ENCODE data around the gene LRRC3C. TPM values are rescaled to one million over a fixed set of nuclear protein-coding genes. Genes with fewer than 3 reads are reported as not detected.
A peak's percentile ranks its signal among the peaks of the same experiment; 100 is the strongest.

The LRRC3C gene
- total RNA-seq, 1 donor from 2014 or later, result not detected

DNA sequence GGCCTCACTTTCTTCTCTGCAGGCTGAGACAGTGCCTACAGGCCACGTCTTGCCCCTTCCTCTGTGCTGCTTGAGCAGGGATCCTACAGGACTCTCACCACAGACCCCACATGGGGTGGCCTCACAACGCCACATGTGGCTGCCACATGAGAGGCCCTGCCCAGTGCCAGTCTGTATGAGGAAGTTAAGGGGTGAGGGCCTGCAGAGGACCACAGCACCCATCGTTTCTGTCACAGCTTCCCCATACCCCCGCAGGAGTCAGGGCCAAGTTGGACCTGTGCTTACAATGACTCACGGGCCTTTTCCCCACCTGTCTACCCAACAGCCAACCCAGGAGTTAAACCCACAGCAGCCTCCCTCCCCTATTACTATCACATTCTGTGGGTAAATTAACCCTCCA lies 6.2 kb upstream of the LRRC3C start:
- peaks cover 24% of the 10 kb centered on the region for H3K4me1 Mint-ChIP-seq (ENCODE audit: low read depth)
- no peaks in the 10 kb centered on the region for H3K27me3 Mint-ChIP-seq
- no peak overlapping the region for H3K4me3 Mint-ChIP-seq (ENCODE audit: low read depth)
- peak overlapping the region; percentile 56 for H3K27ac Mint-ChIP-seq
- no peak for DNase-seq (ENCODE audit: low spot score, unreplicated experiment)
- TF ChIP-seq, protein P1, sequence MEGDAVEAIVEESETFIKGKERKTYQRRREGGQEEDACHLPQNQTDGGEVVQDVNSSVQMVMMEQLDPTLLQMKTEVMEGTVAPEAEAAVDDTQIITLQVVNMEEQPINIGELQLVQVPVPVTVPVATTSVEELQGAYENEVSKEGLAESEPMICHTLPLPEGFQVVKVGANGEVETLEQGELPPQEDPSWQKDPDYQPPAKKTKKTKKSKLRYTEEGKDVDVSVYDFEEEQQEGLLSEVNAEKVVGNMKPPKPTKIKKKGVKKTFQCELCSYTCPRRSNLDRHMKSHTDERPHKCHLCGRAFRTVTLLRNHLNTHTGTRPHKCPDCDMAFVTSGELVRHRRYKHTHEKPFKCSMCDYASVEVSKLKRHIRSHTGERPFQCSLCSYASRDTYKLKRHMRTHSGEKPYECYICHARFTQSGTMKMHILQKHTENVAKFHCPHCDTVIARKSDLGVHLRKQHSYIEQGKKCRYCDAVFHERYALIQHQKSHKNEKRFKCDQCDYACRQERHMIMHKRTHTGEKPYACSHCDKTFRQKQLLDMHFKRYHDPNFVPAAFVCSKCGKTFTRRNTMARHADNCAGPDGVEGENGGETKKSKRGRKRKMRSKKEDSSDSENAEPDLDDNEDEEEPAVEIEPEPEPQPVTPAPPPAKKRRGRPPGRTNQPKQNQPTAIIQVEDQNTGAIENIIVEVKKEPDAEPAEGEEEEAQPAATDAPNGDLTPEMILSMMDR (IDR thresholded peaks at IDR 0.05; ENCODE audit: unreplicated experiment), result no peak
- H3K9me3 Mint-ChIP-seq (ENCODE audit: low read depth), result peaks cover 3% of the 10 kb centered on the region
- peaks cover 13% of the 10 kb centered on the region for H3K36me3 Mint-ChIP-seq (ENCODE audit: insufficient read depth)

DNA sequence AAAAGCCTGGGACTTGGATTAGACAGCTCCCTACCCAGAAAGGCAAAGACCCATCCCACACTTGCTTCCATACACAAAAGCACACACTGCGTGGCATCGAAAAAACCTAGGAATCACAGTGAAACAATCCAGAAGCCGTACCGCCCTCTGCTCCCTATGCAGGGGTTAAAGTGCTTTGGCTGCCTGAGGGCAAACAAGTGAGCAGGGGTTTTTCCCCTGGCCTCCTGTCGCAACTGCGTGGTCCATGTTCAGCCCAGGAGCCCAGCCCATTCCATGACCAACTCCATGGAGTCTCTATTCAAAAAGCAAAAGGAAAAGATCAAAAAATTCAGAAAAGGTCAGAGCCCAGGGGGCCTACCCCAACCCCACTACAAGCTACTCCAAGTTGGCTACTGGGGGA lies 5.5 kb upstream of the LRRC3C start:
- no peaks in the 10 kb centered on the region for H3K27me3 Mint-ChIP-seq
- H3K27ac Mint-ChIP-seq, result no peak overlapping the region
- peaks cover under 1% of the 10 kb centered on the region for H3K9me3 Mint-ChIP-seq (ENCODE audit: low read depth)
- no peak overlapping the region for H3K4me3 Mint-ChIP-seq (ENCODE audit: low read depth)
- TF ChIP-seq, protein P1 (IDR thresholded peaks at IDR 0.05; ENCODE audit: unreplicated experiment), result no peak
- DNase-seq (ENCODE audit: low spot score, unreplicated experiment), result no peak
- H3K4me1 Mint-ChIP-seq (ENCODE audit: low read depth), result peaks cover 27% of the 10 kb centered on the region
- H3K36me3 Mint-ChIP-seq (ENCODE audit: insufficient read depth), result peaks cover 10% of the 10 kb centered on the region

DNA sequence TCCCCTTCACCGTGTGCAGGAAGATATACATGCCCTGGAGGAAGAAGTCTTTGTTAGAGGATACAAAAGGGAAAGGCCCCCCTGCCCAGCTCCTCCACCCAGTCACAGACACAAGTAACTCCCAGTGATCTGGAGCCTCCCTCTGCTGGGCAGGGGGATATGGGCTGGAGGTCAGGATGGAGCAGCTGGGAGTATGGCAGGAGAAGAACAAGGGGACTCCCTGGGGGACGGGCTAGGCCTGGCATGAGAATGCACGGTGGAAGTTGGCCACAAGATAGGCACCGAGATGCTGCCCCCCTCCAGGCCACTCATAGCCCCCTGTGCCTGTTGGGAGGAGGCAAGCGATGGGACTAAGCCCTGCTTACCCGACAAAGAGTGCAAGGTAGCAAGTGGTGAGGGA lies 4.3 kb upstream of the LRRC3C start:
- H3K4me3 Mint-ChIP-seq (ENCODE audit: low read depth), result no peak overlapping the region
- H3K27ac Mint-ChIP-seq, result no peak overlapping the region
- no peak for DNase-seq (ENCODE audit: low spot score, unreplicated experiment)

DNA sequence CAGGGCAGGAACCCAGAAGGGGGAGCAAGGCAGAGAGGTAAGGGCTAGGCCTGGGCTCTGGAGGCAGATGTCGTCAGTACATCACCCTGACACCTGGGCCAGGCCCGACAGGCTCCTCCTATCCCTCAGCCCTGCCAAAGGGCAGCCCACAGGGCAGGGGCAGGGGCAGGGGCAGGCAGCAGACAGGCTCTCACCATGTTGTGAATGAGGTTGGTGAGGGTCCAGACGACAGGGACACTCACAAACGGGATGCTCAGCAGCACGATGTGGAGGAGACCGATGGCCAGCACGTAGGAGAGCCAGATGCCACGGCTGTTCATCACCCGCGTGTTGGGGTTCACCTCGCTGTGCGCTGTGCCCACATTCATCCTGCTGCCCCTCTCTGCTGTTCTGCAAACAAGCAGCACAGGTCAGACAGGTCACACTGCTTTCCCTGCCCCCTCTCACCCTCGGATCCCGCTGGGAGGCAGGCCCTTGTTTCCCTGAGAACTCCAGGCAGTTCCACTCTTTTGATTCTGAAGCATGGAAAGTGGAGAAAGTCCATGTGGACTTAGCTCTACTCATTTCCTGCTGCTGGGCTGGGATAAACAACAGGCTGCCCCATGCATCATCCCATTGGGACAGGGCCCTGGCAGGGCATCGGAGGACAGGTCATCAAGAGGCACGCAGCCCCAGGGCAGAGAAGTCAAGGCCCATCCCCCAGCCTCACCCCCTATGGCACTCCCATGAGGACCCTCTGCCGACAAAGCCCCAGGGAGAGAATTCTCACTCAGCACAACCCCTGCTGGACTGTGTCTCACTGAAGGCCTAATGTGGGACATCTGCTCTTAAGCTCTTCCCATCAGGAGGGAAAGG lies 3.5 kb upstream of the LRRC3C start:
- peak overlapping the region; percentile 82 for H3K27ac Mint-ChIP-seq

More for the DNA sequence above, 4.3 kb upstream of the LRRC3C start:
- H3K36me3 Mint-ChIP-seq (ENCODE audit: insufficient read depth), result peaks cover 7% of the 10 kb centered on the region
- TF ChIP-seq, protein P1 (IDR thresholded peaks at IDR 0.05; ENCODE audit: unreplicated experiment), result no peak
- no peaks in the 10 kb centered on the region for H3K9me3 Mint-ChIP-seq (ENCODE audit: low read depth)
- no peaks in the 10 kb centered on the region for H3K27me3 Mint-ChIP-seq
- peaks cover 34% of the 10 kb centered on the region for H3K4me1 Mint-ChIP-seq (ENCODE audit: low read depth)

DNA sequence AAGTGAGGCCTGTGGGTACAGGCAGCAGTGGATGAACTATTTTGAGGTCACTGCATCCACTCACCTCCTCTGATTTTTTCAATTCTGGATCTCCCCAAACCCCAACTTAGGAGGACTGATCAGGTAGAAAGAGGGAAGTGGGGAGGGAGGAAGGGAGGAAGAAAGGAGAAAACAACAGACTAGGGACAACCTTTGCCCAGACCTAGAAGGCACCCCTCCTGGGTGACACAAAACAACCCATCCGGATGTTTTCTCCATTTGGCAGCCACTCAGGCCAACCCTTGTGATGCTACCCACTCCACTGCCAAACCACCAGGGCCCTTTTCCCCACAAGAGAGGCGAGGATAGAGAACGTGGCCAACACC lies 2.9 kb upstream of the LRRC3C start:
- Mint-ChIP-seq H3K9me3 (ENCODE audit: low read depth) (no peaks in the 10 kb centered on the region), H3K4me1 (ENCODE audit: low read depth) (peaks cover 38% of the 10 kb centered on the region), H3K27me3 (no peaks in the 10 kb centered on the region), H3K4me3 (ENCODE audit: low read depth) (peak overlapping the region; percentile 43), H3K36me3 (ENCODE audit: insufficient read depth) (peaks cover 4% of the 10 kb centered on the region), H3K27ac (peak overlapping the region; percentile 82)
- DNase-seq (ENCODE audit: low spot score, unreplicated experiment), result no peak
- TF ChIP-seq, protein P1 (IDR thresholded peaks at IDR 0.05; ENCODE audit: unreplicated experiment), result no peak

More for the DNA sequence above, 3.5 kb upstream of the LRRC3C start:
- peak overlapping the region; percentile 43 for H3K4me3 Mint-ChIP-seq (ENCODE audit: low read depth)
- H3K9me3 Mint-ChIP-seq (ENCODE audit: low read depth), result no peaks in the 10 kb centered on the region
- peaks cover 6% of the 10 kb centered on the region for H3K36me3 Mint-ChIP-seq (ENCODE audit: insufficient read depth)
- TF ChIP-seq, protein P1 (IDR thresholded peaks at IDR 0.05; ENCODE audit: unreplicated experiment), result peak; percentile 35
- no peaks in the 10 kb centered on the region for H3K27me3 Mint-ChIP-seq
- peaks cover 38% of the 10 kb centered on the region for H3K4me1 Mint-ChIP-seq (ENCODE audit: low read depth)
- no peak for DNase-seq (ENCODE audit: low spot score, unreplicated experiment)
